ENCODE measurements around the gene KIRREL3.

DNA sequence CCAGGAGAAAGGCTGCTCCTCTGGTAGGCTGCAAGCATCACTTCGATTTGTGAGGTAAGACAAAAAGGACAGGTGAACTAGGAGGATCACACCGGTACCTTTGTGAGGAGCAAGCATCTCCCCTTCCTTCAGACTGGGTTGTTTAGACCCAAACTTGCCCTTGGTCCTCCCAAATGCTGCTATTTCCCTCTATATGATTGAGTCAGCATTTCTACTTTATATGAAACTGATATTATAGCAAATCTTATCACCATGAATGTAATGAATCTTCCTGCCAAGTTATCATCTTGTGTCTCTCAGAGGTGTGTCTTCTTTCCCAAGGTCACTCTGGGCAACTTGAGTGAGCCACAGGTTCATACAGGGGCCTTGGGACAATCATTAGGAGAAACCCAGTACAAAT lies 61.0 kb downstream of the KIRREL3 start:
- TF ChIP-seq EZH2 (IDR thresholded peaks at IDR 0.05): no peak
- no peak for TF ChIP-seq POLR2AphosphoS5 (IDR thresholded peaks at IDR 0.05; ENCODE audit: borderline replicate concordance, low read depth, low read length)

All from SK-N-MC (cell line).